K562 (cell line): ENCODE results near the gene IL12RB1. TPM values are rescaled to one million over a fixed set of nuclear protein-coding genes. Genes with fewer than 3 reads are reported as not detected.

Experiments
- BDP1 ChIP-seq: IDR thresholded peaks from 3 replicates; pipeline ENCODE4 v1.6.1; 2011; ENCODE audit not compliant: insufficient read length, insufficient read depth
- CC2D1A ChIP-seq: fragments of 450-650 bp; IDR thresholded peaks from 2 replicates; pipeline ENCODE4 v1.6.1; 2017; ENCODE audit warnings: mild to moderate bottlenecking
- CEBPB ChIP-seq: fragments of 450-650 bp; IDR thresholded peaks from 2 replicates; pipeline ENCODE4 v1.6.1; 2016; ENCODE audit warnings: missing genetic modification characterization, missing compliant biosample characterization
- CHD2 ChIP-seq: IDR thresholded peaks from 2 replicates; pipeline ENCODE4 v1.6.1; 2011; ENCODE audit warnings: low read depth, low read length
- DMBX1 ChIP-seq: fragments of 250-450 bp; sonication (Bioruptor Pico); IDR thresholded peaks from 2 replicates; pipeline ENCODE4 v1.8.0; 2022; ENCODE audit warnings: inconsistent platforms, mild to moderate bottlenecking, moderate library complexity, borderline replicate concordance
- FIP1L1 ChIP-seq: fragments of 200-400 bp; formaldehyde crosslinking; IDR thresholded peaks from 2 replicates; pipeline ENCODE4 v1.6.1; 2018; ENCODE audit warnings: mild to moderate bottlenecking, low read depth, low read length; ENCODE audit not compliant: poor library complexity, severe bottlenecking
- HNRNPLL ChIP-seq: fragments of 200-400 bp; formaldehyde crosslinking; IDR thresholded peaks from 2 replicates; pipeline ENCODE4 v1.6.1; 2017; ENCODE audit warnings: low read length, low read depth, mild to moderate bottlenecking; ENCODE audit not compliant: poor library complexity, severe bottlenecking
- KHSRP ChIP-seq: fragments of 450-650 bp; IDR thresholded peaks from 2 replicates; pipeline ENCODE4 v1.6.1; 2017
- KLF1 ChIP-seq: fragments of 450-650 bp; IDR thresholded peaks from 2 replicates; pipeline ENCODE4 v1.6.1; 2016; ENCODE audit warnings: missing genetic modification characterization, missing compliant biosample characterization
- MECOM ChIP-seq: fragments of 250-450 bp; sonication (Bioruptor Pico); IDR thresholded peaks from 2 replicates; pipeline ENCODE4 v1.8.0; 2022; ENCODE audit warnings: inconsistent platforms
- NR2C1 ChIP-seq, 2 experiments: fragments of 450-650 bp; IDR thresholded peaks; 2 replicates each; pipeline ENCODE4 v1.6.1; 2017; ENCODE audit warnings: mild to moderate bottlenecking in 2 of 2, antibody characterized with exemption in 1 of 2, inconsistent platforms in 1 of 2, missing compliant biosample characterization in 1 of 2, missing genetic modification characterization in 1 of 2
- PML ChIP-seq: IDR thresholded peaks from 2 replicates; pipeline ENCODE4 v1.6.1; 2012; ENCODE audit warnings: low read length, inconsistent platforms
- POLR2H ChIP-seq: IDR thresholded peaks from 2 replicates; pipeline ENCODE4 v1.6.1; 2016; ENCODE audit warnings: missing genetic modification characterization, low read depth, mild to moderate bottlenecking, control low read depth, missing compliant biosample characterization, moderate library complexity
- PRMT5 ChIP-seq: sonication (generic); formaldehyde crosslinking; IDR thresholded peaks from 2 replicates; pipeline ENCODE4 v1.5.0; 2020; ENCODE audit warnings: missing genetic modification reagents
- RCOR1 ChIP-seq, 2 experiments: IDR thresholded peaks; 2 replicates each; pipeline ENCODE4 v1.6.1; 2012; ENCODE audit warnings: low read depth in 2 of 2, low read length in 2 of 2, borderline replicate concordance in 1 of 2, improper control_type of control experiment in 1 of 2
- RFX7 ChIP-seq: fragments of 250-450 bp; sonication (Bioruptor Pico); IDR thresholded peaks from 2 replicates; pipeline ENCODE4 v1.5.1; 2021; ENCODE audit warnings: mild to moderate bottlenecking
- SPI1 ChIP-seq: IDR thresholded peaks from 2 replicates; pipeline ENCODE4 v1.6.1; 2011; ENCODE audit warnings: low read depth, low read length, control low read depth, borderline replicate concordance
- U2AF2 ChIP-seq: fragments of 200-400 bp; formaldehyde crosslinking; optimal IDR thresholded peaks from 2 replicates; pipeline ENCODE3; 2017; ENCODE audit warnings: low read depth, mild to moderate bottlenecking, low read length
- ZC3H4 ChIP-seq: sonication (generic); formaldehyde crosslinking; IDR thresholded peaks from 2 replicates; pipeline ENCODE4 v1.9.0; 2021; ENCODE audit warnings: missing genetic modification reagents, borderline replicate concordance
- ZNF184 ChIP-seq: sonication (generic); formaldehyde crosslinking; IDR thresholded peaks from 2 replicates; pipeline ENCODE4 v1.5.0; 2020; ENCODE audit warnings: missing genetic modification reagents
- ZNF282 ChIP-seq: sonication (generic); formaldehyde crosslinking; IDR thresholded peaks from 2 replicates; pipeline ENCODE4 v1.8.1; 2023; ENCODE audit warnings: missing genetic modification reagents
- ZNF696 ChIP-seq: fragments of 250-450 bp; sonication (Bioruptor Pico); conservative IDR thresholded peaks from 2 replicates; pipeline ENCODE4 v1.4.0; 2020; ENCODE audit warnings: mild to moderate bottlenecking, moderate library complexity
- ZNF717 ChIP-seq: fragments of 250-450 bp; sonication (Bioruptor Pico); IDR thresholded peaks from 2 replicates; pipeline ENCODE4 v1.5.0; 2021
- polyA plus RNA-seq, 8 experiments: library from polyadenylated mRNA; depleted of rRNA in 4 of 8; stranded (reverse) in 5 of 8; unstranded in 3 of 8; fragments of >200 nt; fragmentation: Nextera tagmentation in 2 of 8; fragmentation: Illumina TruSeq in 1 of 8; extraction: Ambion mirVana in 2 of 8; extraction: Trizol in 1 of 8; gene quantifications; 2 replicates each; pipeline versions ENCODE4 v1.2.1 to v1.2.3, GENCODE V29; 2011 to 2014; ENCODE audit warnings: inconsistent platforms in 1 of 8, missing spikeins in 1 of 8
- total RNA-seq, 7 experiments: library from RNA; depleted of rRNA in 6 of 7; stranded (reverse); fragments of >200 nt in 6 of 7; fragmentation: Illumina TruSeq in 2 of 7; extraction: Trizol in 2 of 7; gene quantifications; 2 replicates each; pipeline versions ENCODE4 v1.2.1 to v1.2.3, GENCODE V29; 2011 to 2021; ENCODE audit warnings: low replicate concordance in 1 of 7
- TF ChIP-seq, protein P1 (sequence below): fragments of 450-650 bp; IDR thresholded peaks from 2 replicates; pipeline ENCODE4 v1.6.1; 2017; ENCODE audit warnings: mild to moderate bottlenecking, moderate library complexity
- TF ChIP-seq, protein P2 (sequence below): sonication (generic); formaldehyde crosslinking; IDR thresholded peaks from 2 replicates; pipeline ENCODE4 v1.8.0; 2022; ENCODE audit warnings: mild to moderate bottlenecking, missing genetic modification reagents
- TF ChIP-seq, protein P3 (sequence below): sonication (generic); formaldehyde crosslinking; IDR thresholded peaks from 2 replicates; pipeline ENCODE4 v1.8.1; 2023; ENCODE audit warnings: mild to moderate bottlenecking, missing genetic modification reagents, moderate library complexity
- TF ChIP-seq, protein P4 (sequence below): sonication (generic); formaldehyde crosslinking; IDR thresholded peaks from 2 replicates; pipeline ENCODE4 v1.8.0; 2022; ENCODE audit warnings: missing genetic modification reagents, mild to moderate bottlenecking, moderate library complexity, borderline replicate concordance

Gene IL12RB1
- total and polyA plus RNA-seq, 9 of the 15 experiments (the other 6 are each of a cell fraction or from before 2014, with no cell fraction given), result 0.04 to 0.07 (median 0.06) TPM; not detected in 5

DNA sequence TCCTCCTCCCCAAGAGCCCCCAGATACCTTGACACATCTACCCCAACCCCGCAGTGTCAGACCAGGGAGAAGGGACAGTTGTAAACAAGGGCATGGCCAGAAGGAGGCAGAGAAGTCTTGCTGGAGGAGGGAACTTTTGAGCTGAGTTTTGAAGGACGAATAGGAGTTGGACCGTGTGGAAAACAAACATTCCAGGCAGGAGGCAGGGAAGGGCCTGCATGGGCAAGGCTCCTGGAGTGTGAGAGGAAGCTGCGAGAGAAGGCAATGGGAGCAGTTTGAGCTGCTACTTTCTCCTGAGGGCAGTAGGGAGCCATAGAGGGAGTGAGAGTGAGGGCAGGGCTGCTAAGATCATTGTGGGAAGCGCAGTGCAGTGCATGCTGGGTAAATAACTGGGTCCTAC lies 23.3 kb downstream of the IL12RB1 start (continued):
- TF ChIP-seq POLR2H (no peak), MECOM (CRISPR knock-in tag) (no peak), CEBPB (no peak), CHD2 (no peak), FIP1L1 (no peak), KLF1 (tag) (no peak), DMBX1 (no peak), RCOR1 (IDR thresholded peaks at IDR 0.05; ENCODE audit: borderline replicate concordance in 1 of 2, low read depth in 2 of 2, low read length in 2 of 2) (peak; percentile 81 to 93; a peak in 3 of 4 replicates), CC2D1A (peak; percentile 87), U2AF2 (no peak), PRMT5 (CRISPR knock-in tag) (no peak), NR2C1 (IDR thresholded peaks at IDR 0.05) (no peak), NR2C1 (tag; IDR thresholded peaks at IDR 0.05) (no peak), PML (no peak), BDP1 (no peak), KHSRP (no peak), ZNF717 (CRISPR knock-in tag) (no peak), ZNF184 (CRISPR knock-in tag) (no peak), SPI1 (no peak), RFX7 (CRISPR knock-in tag) (no peak), ZNF282 (no peak), ZNF696 (CRISPR knock-in tag) (no peak), ZC3H4 (CRISPR knock-in tag) (no peak), HNRNPLL (no peak)
- TF ChIP-seq, protein P1, sequence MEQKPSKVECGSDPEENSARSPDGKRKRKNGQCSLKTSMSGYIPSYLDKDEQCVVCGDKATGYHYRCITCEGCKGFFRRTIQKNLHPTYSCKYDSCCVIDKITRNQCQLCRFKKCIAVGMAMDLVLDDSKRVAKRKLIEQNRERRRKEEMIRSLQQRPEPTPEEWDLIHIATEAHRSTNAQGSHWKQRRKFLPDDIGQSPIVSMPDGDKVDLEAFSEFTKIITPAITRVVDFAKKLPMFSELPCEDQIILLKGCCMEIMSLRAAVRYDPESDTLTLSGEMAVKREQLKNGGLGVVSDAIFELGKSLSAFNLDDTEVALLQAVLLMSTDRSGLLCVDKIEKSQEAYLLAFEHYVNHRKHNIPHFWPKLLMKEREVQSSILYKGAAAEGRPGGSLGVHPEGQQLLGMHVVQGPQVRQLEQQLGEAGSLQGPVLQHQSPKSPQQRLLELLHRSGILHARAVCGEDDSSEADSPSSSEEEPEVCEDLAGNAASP, result no peak
- TF ChIP-seq, protein P2, sequence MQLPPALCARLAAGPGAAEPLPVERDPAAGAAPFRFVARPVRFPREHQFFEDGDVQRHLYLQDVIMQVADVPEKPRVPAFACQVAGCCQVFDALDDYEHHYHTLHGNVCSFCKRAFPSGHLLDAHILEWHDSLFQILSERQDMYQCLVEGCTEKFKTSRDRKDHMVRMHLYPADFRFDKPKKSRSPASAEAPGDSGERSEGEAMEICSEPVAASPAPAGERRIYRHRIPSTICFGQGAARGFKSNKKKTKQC (CRISPR knock-in tag), result no peak
- TF ChIP-seq, protein P3, sequence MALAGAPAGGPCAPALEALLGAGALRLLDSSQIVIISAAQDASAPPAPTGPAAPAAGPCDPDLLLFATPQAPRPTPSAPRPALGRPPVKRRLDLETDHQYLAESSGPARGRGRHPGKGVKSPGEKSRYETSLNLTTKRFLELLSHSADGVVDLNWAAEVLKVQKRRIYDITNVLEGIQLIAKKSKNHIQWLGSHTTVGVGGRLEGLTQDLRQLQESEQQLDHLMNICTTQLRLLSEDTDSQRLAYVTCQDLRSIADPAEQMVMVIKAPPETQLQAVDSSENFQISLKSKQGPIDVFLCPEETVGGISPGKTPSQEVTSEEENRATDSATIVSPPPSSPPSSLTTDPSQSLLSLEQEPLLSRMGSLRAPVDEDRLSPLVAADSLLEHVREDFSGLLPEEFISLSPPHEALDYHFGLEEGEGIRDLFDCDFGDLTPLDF, result no peak
- TF ChIP-seq, protein P4, sequence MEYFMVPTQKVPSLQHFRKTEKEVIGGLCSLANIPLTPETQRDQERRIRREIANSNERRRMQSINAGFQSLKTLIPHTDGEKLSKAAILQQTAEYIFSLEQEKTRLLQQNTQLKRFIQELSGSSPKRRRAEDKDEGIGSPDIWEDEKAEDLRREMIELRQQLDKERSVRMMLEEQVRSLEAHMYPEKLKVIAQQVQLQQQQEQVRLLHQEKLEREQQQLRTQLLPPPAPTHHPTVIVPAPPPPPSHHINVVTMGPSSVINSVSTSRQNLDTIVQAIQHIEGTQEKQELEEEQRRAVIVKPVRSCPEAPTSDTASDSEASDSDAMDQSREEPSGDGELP (CRISPR knock-in tag), result no peak
